GM19467 (cell line): Measurements from ENCODE around the gene PDE4B.

Experiments
- ATAC-seq: cut with Tn5 transposase; IDR thresholded peaks from one replicate; pipeline ENCODE4 v1.9.1; 2021; ENCODE audit warnings: mild to moderate bottlenecking, moderate library complexity; ENCODE audit not compliant: unreplicated experiment

Gene PDE4B

DNA sequence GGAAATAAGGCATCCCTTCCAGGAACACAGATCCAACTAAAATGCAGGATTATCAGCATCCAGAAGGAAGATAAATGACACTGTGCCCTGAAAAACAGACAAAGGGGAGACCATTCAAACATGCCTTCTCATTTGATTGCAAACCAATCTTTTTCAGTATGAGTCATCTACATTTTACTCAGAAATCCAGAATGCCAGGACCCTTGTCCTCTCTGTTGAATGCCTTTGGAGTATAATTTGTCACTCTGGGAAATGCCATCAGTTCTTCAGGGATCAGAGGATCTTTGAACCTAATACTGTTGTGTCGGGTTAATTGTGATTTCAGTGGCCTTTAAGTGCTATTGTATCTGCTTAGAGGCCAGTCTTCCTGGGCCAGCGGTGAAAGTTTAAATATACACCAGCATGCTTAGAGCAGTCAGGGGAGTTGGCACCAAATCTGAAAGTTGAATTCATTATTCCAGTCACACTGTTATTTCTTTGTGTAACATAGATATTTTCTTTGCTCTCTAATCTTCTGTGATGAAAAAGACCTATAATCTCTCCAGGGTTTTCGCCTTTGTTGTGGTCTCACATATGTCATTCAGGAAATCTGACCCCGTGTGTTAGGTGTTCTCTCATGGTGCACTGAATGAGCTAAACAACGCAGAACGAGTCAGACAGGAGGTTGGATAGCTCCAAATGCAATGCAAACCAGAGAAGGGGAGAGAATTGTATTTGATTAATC, 376.4 kb downstream of the PDE4B start:
- ATAC-seq, result no peak

DNA sequence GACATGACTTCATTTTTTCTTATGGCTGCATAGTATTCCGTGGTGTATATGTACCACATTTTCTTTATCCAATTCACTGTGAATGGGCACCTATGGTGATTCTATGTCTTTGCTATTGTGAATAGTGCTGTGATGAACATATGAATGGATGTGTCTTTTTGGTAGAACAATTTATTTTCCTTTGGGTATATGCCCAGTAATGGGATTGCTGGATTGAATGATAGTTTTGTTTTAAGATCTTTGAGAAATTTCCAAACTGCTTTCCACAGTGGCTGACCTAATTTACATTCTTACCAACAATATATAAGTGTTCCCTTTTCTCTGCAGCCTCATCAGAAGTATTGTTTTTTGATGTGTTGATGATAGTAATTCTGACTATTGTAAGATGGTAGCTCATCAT, 379.6 kb downstream of the PDE4B start:
- no peak for ATAC-seq

DNA sequence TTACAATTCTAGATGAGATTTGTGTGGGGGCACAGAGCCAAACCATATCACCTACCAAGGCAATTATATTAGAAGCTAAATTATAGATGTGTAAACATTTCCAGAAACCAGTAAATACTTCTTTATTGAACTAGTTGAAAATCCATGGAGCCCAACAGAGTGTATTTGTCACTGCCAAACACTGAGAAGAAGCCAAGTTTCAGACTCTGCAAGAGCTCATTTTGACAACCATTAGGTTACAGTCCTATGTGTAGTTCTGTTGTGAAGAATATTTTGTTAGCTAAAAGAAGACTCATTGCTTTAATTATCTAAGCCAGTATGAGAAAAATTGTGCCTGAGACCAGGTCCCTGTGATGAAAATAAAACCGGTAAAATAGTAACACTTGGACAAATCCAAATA, 382.4 kb downstream of the PDE4B start:
- no peak for ATAC-seq

DNA sequence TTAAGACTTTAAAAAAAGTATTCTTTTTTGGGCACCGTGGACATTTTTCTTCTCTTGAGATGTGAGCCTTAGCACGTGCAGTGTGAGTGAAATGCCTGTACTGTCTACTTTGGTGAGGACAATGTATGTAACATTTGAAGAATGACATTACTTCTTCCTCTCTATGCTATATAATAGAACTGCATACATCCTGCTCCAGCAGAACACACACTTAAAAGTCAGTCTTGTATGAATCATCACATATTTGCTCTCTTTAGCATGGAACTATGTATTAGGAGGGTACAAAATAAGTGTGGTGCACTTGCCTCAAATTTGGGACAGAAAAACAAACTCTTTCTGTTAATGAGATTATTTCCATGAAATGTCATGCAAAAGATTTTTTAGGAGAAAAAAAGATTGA, 382.9 kb downstream of the PDE4B start:
- ATAC-seq, result no peak

DNA sequence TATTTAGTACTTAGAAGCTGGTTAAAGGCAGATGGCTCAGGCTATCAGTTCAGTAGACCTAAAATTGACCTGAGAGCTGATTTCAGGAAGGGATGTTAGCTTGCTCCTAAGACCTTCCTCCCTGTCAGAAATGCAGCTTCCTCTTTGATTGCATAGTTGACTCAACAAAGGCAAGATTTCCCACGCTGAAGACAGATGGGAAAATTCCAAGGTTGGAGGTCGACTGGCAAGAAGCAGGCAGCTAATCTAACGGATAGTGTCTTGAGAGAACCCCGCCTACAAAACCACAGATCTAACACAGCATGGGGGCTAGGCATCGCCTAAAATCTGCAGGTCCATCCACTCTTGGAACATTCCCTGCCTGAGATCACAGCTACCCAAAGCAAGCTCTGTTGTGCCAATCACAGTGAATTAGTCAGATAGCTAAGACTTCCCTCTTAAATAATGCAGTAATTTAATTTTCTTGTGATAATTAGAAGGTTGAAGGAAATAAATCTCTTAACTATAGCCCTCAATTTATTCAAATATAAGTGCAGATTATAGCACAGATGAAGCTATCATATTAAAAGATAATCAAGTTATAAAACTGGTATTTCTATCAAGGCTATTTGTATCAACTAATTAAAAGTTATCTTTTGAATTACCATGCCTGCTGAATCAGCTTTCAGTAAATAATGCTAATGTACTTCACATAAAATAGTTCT, 383.5 kb downstream of the PDE4B start:
- ATAC-seq, result no peak

GRCh38 chr1:66176832-66177231, 384.1 kb downstream of the PDE4B start:
- ATAC-seq, result no peak

- no peak for ATAC-seq
Measured at GRCh38 chr1:66177510-66177909, 384.8 kb downstream of the PDE4B start.

DNA sequence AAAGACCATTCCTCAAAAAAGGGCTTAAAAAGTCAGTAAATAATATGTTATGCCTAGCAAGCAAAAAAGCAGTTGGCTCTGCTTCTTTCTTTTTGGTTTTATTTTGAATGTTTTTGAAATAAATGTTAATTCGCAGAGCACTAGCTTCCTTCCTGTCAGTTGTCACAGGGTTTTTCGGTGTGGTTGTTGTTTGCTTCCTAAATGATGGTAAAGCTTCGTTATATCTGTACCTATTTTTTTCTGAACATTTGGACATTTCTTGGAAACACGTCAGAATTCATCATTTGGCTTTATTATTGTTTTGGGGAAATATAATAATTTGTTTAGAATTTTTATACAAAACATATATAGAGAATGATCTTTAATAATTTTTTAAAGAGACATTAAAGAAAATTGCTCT, 389.3 kb downstream of the PDE4B start:
- ATAC-seq, result no peak

DNA sequence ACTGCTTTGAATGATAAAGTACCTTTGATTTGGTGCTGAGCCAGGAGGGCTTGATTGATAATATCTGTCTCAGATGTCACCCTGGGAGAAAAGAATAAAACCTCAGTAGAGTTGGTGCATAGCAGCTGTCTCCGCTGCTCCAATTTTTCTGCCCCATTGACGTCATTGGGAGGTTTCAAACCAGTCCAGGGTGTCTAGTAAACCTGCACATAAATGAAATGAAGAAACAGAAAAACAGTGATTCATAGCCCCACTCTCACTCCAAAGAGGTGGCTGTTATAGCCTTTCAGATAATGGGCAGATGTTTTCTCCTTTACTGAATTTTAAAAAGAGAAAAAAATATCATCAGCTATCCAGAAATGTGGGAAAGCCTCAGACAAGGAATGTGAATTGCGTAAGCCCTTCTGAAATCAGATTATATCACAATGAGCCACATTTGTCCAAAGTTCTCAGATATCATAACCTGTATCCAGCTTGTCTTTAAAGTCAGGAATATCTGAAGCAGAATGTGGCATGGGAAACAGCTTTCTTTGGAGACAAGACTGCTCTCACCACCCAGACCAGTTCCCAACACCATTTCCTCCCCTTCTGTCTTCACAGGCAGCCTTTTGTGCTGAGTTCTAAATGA, 390.0 kb downstream of the PDE4B start:
- ATAC-seq, result no peak

- no peak for ATAC-seq
Measured at GRCh38 chr1:66183400-66183799, 390.7 kb downstream of the PDE4B start.

GRCh38 chr1:66197120-66197519, 404.4 kb downstream of the PDE4B start:
- ATAC-seq, result no peak

GRCh38 chr1:66197785-66198184, 405.1 kb downstream of the PDE4B start:
- no peak for ATAC-seq

DNA sequence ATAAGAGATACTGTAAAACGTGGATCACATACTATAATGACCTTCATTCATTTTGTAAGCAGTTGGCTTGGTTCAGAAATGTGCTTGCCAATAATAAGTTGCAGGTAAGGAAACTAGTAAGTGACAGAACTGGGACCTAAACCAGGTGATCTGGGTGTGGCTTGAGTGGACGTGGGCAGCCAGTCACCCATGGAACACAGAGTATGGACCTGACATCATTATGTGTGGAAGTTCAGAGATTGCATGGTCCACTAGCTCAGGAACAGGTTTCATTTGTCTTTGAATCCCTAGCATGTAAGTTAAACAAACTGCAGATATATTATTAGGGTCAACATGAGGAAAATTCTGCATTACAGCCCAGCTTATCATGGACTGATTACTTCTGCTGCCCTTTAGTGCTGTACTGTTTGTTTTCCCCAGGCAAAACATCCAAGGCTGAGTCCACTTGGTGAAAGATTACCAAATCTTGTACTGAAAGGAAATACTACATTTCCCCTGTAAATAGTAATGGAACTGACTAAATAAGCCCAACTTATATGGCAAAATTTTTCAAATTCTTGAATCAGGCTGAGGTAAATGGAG, 414.0 kb downstream of the PDE4B start:
- no peak for ATAC-seq

- ATAC-seq, result no peak
Measured at GRCh38 chr1:66207484-66207883, 414.8 kb downstream of the PDE4B start.

DNA sequence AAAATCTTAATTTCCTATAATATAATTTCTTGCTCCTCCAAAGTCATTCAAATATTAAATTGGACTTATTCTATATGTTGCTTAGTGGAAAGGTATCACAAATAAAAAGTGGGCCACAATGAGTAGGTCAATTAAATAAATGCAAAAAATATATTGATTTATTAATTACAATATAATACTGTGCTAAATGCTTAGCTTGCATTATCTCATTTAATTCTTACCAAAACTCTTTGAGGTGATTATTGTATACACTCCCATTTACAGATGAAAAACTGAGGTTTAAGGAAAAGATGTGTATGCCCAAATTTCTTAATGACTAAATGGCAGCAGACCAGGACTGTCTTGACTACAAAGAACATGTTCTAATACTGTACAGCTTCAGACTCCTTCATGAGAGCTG, 415.9 kb downstream of the PDE4B start:
- no peak for ATAC-seq

GRCh38 chr1:66210635-66211244, 418.0 kb downstream of the PDE4B start:
- no peak for ATAC-seq

DNA sequence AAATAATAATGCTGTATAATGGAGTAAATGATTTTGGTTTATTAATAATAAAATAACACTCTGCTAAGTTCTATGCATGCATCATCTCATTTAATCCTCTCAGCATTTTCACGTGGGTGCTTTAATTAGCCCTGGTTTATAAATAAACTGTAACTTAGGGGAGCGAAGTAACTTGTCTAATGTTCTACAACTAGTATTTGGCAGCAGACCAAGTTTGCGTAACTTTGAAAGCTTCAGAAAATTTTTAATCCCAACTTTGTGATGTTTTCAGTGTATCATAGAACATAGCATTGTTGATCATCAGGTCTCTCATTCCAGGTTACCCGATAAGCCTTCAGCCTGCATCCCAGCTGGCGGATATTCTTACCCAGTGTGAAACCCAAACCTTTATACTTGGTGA, 418.8 kb downstream of the PDE4B start:
- ATAC-seq, result no peak

DNA sequence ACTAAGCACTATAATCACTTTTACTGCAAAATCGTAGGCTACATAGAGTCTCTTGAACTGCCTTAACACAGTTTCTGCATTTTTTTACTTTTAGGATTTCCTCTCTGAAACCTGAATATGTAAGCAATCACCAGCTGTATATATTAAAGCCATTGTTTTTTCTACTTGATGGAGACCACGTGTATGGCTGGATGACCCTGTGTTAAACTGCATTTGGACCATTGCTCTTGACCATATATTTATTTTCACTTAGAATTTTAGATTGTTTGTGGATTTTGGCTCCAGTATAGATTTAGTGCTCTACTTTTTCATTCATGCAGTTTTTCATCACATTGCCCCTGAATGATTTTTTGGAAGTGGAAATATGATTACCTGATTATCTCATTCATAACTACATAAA, 420.8 kb downstream of the PDE4B start:
- no peak for ATAC-seq

DNA sequence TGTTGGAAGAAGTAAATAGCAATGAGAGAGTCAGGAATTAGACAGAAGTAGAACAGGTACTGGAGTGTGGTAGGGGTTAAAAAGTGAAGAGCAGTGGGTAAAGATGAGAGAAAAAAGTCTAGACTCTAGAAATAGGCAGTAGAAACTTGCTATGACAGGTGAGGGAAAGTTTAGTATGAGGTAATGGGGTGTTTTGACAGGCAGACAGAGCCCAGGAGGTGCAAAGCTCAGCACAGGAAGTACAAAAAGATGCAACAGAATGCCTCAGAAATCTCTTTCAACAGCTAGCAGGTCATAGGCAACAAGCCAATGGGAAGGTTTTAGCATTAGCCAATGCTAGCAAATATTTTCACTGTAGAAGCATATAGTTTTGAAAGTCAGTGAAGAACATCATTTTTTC, 422.2 kb downstream of the PDE4B start:
- peak; percentile 56 for ATAC-seq

DNA sequence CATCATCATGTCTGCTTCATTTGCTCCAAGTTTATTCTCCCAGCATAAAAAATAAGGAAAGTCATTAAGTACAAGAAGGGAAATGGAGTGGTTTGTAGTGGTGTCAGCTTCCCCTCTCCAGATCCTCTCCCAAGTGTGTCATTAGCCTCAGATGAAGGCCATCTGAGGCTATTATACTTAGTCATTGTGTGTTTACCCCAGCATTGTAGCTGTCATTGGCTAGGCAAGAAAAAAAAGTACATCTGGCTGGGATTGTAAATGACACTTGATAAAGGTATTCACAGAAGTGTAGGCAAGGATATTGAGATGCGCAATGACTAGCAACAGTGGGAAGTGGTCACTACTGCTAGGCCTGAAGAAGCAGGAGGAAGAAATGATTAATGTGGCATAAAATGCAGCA, 424.3 kb downstream of the PDE4B start:
- ATAC-seq, result no peak

- no peak for ATAC-seq
Measured at GRCh38 chr1:66217561-66217960, 424.9 kb downstream of the PDE4B start.
